Lower leg skin (tissue), 4 donors: ENCODE data around the gene KIF5C. TPM values are rescaled to one million over a fixed set of nuclear protein-coding genes. Genes with fewer than 3 reads are reported as not detected.

Source experiments
- DNase-seq, 2 donors: peaks; one replicate each; pipeline ENCODE4 v3.0.0-alpha.2; 2019; ENCODE audit warnings: low spot score in 2 of 2
- H3K4me3 ChIP-seq: fragments of 200-600 bp; sonication (generic); 2 replicates; pipeline ENCODE4 v1.5.1; 2017; ENCODE audit warnings: mild to moderate bottlenecking, low read depth; ENCODE audit not compliant: poor library complexity, severe bottlenecking
- POLR2A ChIP-seq, 2 donors: fragments of 450-650 bp; IDR thresholded peaks; one replicate each; pipeline ENCODE4 v1.6.1; 2016 to 2017; ENCODE audit warnings: antibody characterized with exemption in 2 of 2, mild to moderate bottlenecking in 1 of 2, moderate library complexity in 1 of 2
- WGBS, 2 donors: methylation state at CpG; one replicate each; pipeline ENCODE4 v1.1.5; 2018; 5-methylcytosine and 5-hydroxymethylcytosine counted together
- intact Hi-C: fragments of 100-400 bp; cut with DNase I; formaldehyde crosslinking; loops from one replicate; pipeline ENCODE4 v1.15.0; 2023; ENCODE audit warnings: low total_unique reads
- total RNA-seq, 4 donors: library from RNA; depleted of rRNA; stranded (reverse); fragments of >200 nt; gene quantifications; one replicate each; pipeline ENCODE4 v1.1.0, GENCODE V29; 2016
- TF ChIP-seq, protein P1 (sequence below), 3 donors: fragments of 450-650 bp; IDR thresholded peaks; one replicate each; pipeline ENCODE4 v1.5.1; 2016; ENCODE audit warnings: antibody characterized with exemption in 3 of 3, mild to moderate bottlenecking in 3 of 3, moderate library complexity in 2 of 3

The KIF5C gene
- total RNA-seq, 4 donors from 2014 or later: 0.99 to 1.9 (median 1.3) TPM

DNA sequence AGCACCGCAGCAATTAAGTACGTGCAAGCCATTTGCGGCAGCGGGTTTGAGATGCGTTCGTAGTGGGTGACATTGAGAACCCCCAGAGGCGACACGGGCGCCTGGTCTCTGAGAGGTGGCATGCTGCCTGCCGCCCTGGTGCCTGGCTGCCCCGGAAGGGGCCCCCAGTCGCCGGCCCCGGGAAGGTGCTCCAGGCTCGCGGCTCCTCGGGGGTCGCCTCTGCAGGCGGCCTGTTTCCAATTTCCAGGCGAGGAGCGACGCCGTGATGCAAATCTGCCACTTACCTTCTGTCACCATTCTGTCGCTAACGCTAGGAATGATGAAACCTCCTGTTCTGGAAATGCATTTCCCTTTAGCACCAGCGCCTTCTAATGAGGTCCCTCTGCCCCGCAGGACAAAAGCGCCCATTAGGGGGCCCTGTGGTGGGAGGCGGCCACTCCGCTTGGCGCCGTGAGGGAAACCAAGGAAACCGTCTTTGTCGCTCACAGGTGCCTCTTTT, 13.0 kb downstream of the KIF5C start:
- intact Hi-C loops: no loop called here
- DNase-seq: no peak
- WGBS, 2 donors: 5 to 7% methylated on average over 24 to 25 of the region's 34 CpGs
- H3K4me3 ChIP-seq: no peak overlapping the region
- TF ChIP-seq, protein P1, sequence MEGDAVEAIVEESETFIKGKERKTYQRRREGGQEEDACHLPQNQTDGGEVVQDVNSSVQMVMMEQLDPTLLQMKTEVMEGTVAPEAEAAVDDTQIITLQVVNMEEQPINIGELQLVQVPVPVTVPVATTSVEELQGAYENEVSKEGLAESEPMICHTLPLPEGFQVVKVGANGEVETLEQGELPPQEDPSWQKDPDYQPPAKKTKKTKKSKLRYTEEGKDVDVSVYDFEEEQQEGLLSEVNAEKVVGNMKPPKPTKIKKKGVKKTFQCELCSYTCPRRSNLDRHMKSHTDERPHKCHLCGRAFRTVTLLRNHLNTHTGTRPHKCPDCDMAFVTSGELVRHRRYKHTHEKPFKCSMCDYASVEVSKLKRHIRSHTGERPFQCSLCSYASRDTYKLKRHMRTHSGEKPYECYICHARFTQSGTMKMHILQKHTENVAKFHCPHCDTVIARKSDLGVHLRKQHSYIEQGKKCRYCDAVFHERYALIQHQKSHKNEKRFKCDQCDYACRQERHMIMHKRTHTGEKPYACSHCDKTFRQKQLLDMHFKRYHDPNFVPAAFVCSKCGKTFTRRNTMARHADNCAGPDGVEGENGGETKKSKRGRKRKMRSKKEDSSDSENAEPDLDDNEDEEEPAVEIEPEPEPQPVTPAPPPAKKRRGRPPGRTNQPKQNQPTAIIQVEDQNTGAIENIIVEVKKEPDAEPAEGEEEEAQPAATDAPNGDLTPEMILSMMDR (IDR thresholded peaks at IDR 0.05): no peak
- no peak for TF ChIP-seq POLR2A (IDR thresholded peaks at IDR 0.05)

DNA sequence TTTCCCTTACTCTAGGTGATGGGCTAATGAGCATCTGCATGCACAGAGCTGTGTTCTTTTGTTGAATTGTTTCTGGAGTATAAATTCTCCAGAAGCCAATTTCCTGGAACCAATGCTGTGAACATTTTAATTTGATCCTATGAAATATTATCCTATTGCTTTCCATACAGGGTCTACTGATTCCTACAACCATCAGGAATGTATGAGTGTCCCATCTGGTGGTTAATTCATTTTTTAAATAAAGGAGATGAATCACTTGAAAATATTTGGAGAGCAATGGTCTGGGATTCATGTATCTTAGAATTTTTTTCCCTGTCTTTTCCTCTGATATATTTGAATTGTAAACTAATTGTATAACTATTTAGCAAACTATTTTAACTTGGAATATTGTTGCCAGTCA, 14.0 kb downstream of the KIF5C start:
- no peak overlapping the region for H3K4me3 ChIP-seq
- intact Hi-C loops: no loop called here
- DNase-seq: no peak
- no peak for TF ChIP-seq POLR2A (IDR thresholded peaks at IDR 0.05)
- TF ChIP-seq, protein P1 (IDR thresholded peaks at IDR 0.05): no peak

DNA sequence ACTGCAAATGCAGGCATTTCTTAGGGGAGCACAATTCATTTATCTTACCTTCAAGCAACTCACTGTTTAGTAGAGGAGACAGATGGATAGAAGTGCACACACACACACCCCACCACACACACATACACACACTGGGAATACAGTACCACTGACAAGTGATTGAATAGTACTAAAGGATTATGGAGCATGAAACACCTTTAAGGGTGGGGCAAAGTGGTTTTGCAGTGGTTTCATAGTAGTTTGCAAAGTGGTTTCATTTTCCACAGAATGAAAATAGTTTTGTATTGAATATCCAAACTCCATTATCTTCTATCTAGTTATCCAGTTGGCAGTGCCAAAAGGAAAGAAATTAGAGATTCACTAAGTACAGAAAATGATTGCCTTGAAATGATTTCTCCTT, 18.9 kb downstream of the KIF5C start:
- no peak overlapping the region for H3K4me3 ChIP-seq
- DNase-seq: no peak
- intact Hi-C loops: no loop called here
- TF ChIP-seq, protein P1 (IDR thresholded peaks at IDR 0.05): no peak
- no peak for TF ChIP-seq POLR2A (IDR thresholded peaks at IDR 0.05)

DNA sequence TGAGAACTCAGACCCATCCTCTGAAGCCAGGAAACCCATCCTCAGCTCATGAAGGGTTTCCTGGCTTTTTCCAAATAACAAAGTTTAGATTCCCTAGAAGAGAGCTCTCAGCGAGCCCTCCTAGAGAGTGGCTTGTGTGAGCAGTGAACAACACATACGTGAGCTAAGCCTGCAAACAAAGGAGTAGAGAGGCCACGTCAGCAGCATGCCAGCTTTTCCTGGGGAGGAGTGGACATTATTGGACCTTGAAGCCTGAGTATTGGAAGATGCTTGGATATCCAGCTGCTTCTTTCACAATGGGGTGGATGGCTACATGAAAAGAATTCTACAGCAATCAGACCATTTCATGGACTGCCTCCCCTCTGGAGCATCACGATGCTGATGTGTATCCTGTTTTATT, 21.1 kb downstream of the KIF5C start:
- no peak for DNase-seq
- intact Hi-C loops: no loop called here

DNA sequence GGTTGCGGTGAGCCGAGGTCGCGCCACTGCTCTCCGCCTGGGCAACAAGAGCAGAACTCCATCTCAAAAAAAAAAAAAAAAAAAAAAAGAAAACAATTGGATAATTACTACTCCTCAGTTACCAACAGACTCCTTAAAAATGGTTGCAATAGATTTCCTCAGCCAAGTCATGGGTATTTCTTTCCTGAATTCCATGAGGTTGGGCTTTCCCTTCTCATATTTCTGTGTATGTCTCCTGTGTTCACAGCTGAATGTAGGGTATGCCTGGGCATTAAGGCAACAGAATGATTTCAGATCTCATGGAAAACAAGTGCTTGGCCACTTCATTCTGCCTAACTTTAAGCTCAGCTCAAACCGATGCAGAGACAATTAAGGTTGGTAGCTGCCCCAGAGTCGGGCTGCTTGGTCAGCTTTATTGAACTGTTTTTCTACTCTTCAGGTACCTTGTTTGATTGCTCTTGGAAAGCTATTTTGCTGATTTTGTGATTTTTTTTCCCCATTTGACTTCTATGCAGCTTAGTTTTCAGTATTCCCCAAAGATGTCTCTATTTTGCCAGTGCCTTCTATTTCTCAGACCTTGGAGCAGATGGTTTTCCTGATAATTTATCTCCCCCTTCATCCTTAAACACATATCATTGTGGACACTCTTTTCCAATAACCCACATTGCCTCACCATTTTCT, 24.8 kb downstream of the KIF5C start:
- intact Hi-C loops: no loop called here
- no peak overlapping the region for H3K4me3 ChIP-seq
- TF ChIP-seq, protein P1 (IDR thresholded peaks at IDR 0.05): no peak
- no peak for TF ChIP-seq POLR2A (IDR thresholded peaks at IDR 0.05)
- no peak for DNase-seq
- WGBS, 2 donors: 94 to 98% methylated on average over 7 of the region's 7 CpGs

More for the DNA sequence above, 21.1 kb downstream of the KIF5C start:
- no peak for TF ChIP-seq POLR2A (IDR thresholded peaks at IDR 0.05)
- TF ChIP-seq, protein P1 (IDR thresholded peaks at IDR 0.05): no peak
- WGBS, 2 donors: 72 to 73% methylated on average over 4 of the region's 4 CpGs
- H3K4me3 ChIP-seq: no peak overlapping the region

DNA sequence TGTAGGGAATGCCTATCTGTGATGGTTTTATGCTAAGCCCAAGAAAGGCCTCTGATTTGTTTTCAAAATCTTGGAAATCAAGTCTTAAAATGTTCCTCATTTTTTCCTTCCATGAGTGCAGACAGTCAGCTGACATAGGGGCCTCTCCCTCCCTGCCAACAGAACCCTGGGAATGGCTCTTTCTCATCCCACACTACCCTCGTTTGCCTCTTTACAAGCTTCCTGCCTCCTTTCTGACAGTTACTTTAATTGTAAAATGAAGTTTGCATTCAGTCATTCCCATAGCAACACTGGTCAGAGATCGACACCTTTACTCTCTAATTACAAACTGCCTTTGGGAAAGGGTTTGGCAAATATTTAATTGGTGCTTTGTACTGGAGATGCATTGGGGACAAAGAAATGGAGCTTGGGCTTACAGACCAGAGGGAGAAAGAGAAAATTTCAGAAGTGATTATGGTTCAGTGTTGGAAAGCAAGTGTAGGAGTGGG, 25.4 kb downstream of the KIF5C start:
- no peak for DNase-seq
- intact Hi-C loops: no loop called here
- no peak overlapping the region for H3K4me3 ChIP-seq
- TF ChIP-seq, protein P1 (IDR thresholded peaks at IDR 0.05): no peak
- no peak for TF ChIP-seq POLR2A (IDR thresholded peaks at IDR 0.05)
- WGBS, 2 donors: 47 to 58% methylated on average over 2 of the region's 2 CpGs
